ENCODE data around the gene PDE4B. TPM values are rescaled to one million over a fixed set of nuclear protein-coding genes. Genes with fewer than 3 reads are reported as not detected.

PDE4B gene
- total RNA-seq, 4 donors from 2014 or later, result 11.2 to 49.5 (median 26.3) TPM

- peak in 2 of 3 donors; percentile 54 to 96 for TF ChIP-seq CTCF (IDR thresholded peaks at IDR 0.05)
- DNase-seq (ENCODE audit: low spot score) (peak; percentile 57), ATAC-seq (ENCODE audit: low FRiP score) (peak; percentile 92)
Observed at GRCh38 chr1:66242646-66243547, 450.2 kb downstream of the PDE4B start.

DNA sequence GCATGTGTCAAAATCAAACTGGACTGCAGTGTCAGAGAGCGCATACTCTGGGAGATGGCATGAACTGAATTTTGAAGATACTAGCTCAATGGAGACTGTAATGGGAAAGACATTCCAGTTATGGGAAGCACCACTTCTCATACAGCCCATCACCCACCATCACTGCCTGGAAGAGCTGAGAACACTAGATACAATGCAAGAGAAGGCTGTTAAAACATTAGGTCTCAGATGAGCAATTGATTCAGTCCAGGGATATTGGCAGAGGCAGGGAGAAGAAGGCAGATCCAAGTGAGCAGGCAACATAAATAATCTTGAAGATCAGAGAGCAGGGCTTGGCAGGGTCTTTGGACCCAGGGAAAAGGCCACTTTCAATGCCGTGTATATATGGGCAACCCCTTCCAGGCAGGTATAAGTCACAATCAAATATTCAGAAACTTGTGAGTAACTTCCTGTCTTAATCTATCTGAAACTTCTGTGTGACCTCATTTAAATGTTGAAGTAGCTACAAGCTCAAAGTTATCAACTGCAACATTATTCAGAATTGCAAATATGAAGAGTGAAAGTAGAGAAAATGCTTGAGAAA is 450.9 kb downstream of the PDE4B start:
- ATAC-seq (ENCODE audit: low FRiP score), result no peak
- TF ChIP-seq CTCF (IDR thresholded peaks at IDR 0.05), result no peak
- DNase-seq (ENCODE audit: low spot score), result no peak

GRCh38 chr1:66244429-66244828 is 451.7 kb downstream of the PDE4B start:
- TF ChIP-seq CTCF (IDR thresholded peaks at IDR 0.05), result no peak
- ATAC-seq (ENCODE audit: low FRiP score) (no peak), DNase-seq (ENCODE audit: low spot score) (no peak)

DNA sequence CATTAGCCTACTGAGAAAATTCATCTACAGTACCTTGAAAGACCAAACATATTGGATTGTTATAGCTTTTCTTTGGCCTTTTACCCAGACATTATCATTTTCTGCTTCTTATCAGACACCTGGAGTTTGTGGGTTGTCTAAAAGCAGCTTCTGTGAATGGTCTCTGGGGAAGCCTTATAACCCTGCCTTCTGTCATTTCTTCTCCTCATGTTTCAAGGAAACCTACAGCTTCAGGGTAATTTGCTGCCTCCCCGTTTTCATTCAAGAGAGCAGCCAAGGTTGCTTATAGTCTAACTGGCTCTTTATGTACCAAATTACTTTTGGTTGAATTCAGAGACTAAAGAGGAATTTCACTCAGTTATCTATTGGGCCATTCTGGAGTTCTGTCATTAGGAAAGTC is 453.0 kb downstream of the PDE4B start:
- TF ChIP-seq CTCF (IDR thresholded peaks at IDR 0.05), result no peak
- DNase-seq (ENCODE audit: low spot score) (no peak), ATAC-seq (ENCODE audit: low FRiP score) (no peak)

GRCh38 chr1:66246351-66247269 is 453.9 kb downstream of the PDE4B start:
- ATAC-seq (ENCODE audit: low FRiP score) (no peak), DNase-seq (ENCODE audit: low spot score) (no peak)
- no peak for TF ChIP-seq CTCF (IDR thresholded peaks at IDR 0.05)

DNA sequence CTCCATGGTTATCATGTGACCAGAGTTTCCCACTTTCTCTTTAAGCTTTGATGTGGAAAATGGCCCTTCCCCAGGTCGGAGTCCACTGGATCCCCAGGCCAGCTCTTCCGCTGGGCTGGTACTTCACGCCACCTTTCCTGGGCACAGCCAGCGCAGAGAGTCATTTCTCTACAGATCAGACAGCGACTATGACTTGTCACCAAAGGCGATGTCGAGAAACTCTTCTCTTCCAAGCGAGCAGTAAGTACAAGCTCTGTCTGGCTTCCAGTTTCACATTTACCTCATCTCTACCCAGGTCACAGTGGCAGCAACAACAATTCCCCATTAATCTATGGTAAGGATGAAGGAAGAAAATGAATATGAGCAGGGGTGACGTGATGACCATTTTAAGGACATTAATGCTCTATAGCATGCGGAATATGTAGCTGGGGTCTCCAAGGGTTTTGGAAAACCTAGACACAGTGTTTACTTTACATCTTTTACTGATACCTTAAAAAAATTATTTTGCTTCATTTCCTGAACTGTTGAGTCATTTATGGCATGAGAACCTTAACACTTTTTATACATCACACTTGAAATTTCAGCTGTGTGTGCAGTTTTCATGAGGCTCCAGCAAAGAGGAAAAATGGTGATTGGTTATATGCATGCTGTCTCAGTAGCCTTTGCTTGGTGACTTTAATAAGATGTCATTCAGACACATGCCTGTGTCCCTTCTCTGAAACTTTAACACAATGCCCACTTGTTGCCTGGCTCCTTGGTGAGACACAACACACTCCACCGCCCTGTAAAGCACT is 454.9 kb downstream of the PDE4B start:
- no peak for ATAC-seq (ENCODE audit: low FRiP score)
- no peak for TF ChIP-seq CTCF (IDR thresholded peaks at IDR 0.05)

More for the DNA sequence above, 454.9 kb downstream of the PDE4B start:
- DNase-seq (ENCODE audit: low spot score), result no peak

Measured in omental fat pad (tissue), 4 donors.